NB4 (cell line): ENCODE data around the gene BRD4.

ENCODE experiments used
- POLR2A ChIP-seq: IDR thresholded peaks from 2 replicates; pipeline ENCODE4 v1.6.1; 2011; ENCODE audit warnings: mild to moderate bottlenecking; ENCODE audit not compliant: insufficient read length; ENCODE audit errors: extremely low read depth
- TF ChIP-seq, protein P1 (sequence below): IDR thresholded peaks from one replicate; pipeline ENCODE4 v1.5.1; 2012; ENCODE audit warnings: low read depth, low read length

DNA sequence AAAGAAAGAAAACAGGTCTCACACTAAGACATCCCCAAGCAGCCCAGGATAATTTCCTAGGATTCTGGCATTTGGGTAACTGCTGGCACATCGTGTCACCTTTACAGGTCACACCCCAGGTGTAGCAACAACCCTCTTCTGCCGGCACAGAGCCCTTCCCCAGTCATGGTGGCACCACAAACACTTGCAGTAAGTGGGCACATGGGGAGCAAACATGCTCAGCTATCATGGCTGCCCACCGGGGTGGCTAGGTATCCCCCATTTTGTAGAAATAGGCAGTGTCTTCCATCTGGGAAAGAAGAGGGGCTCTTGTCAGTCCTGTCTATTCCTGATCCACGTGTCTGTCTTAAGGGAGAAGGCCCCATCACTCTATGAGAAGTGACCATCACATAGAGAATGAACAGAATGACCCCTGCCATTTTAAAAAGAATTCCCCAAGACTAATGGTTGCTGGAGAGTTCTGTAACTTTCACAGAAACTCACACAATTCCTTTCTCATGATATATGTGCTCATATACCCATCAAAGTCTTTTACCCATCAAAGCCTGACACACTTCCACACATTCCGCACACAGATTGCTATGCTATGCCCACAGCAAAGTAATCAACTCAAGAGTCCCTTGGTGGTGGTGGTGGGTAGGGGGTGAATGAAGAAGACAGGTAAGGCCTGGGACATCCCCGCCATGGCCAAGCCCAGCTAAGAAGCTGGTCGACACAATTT lies 33.3 kb downstream of the BRD4 start:
- TF ChIP-seq, protein P1, sequence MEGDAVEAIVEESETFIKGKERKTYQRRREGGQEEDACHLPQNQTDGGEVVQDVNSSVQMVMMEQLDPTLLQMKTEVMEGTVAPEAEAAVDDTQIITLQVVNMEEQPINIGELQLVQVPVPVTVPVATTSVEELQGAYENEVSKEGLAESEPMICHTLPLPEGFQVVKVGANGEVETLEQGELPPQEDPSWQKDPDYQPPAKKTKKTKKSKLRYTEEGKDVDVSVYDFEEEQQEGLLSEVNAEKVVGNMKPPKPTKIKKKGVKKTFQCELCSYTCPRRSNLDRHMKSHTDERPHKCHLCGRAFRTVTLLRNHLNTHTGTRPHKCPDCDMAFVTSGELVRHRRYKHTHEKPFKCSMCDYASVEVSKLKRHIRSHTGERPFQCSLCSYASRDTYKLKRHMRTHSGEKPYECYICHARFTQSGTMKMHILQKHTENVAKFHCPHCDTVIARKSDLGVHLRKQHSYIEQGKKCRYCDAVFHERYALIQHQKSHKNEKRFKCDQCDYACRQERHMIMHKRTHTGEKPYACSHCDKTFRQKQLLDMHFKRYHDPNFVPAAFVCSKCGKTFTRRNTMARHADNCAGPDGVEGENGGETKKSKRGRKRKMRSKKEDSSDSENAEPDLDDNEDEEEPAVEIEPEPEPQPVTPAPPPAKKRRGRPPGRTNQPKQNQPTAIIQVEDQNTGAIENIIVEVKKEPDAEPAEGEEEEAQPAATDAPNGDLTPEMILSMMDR: no peak
- no peak for TF ChIP-seq POLR2A
